ENCODE measurements around the gene CNPY2.

DNA sequence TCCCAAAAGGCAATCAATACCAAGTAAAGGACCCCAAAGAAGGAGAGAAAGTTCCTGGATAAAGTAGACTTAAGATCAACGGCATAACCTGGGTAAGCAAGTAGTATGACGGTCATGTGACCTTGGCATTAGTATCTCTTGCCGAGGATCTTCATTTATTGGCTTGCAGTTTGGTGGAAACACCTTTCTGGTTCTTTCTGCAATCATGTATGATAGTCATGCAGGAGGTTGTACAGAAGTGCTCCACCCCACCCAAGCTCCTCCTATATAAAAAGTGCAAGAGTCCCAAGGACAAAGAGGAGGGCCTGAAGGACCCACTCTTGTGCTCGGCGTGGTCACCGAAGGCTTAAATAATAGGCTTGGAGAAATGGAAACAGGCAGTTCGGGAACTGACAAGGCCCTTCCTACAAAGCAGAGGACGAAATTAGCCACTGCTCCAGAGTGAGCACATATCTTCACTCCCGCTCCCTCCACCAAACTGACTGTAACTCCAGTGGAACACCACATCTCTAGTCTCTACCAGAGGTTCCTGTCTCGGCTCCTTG lies 16.4 kb downstream of the CNPY2 start:
- TF ChIP-seq, protein P1, sequence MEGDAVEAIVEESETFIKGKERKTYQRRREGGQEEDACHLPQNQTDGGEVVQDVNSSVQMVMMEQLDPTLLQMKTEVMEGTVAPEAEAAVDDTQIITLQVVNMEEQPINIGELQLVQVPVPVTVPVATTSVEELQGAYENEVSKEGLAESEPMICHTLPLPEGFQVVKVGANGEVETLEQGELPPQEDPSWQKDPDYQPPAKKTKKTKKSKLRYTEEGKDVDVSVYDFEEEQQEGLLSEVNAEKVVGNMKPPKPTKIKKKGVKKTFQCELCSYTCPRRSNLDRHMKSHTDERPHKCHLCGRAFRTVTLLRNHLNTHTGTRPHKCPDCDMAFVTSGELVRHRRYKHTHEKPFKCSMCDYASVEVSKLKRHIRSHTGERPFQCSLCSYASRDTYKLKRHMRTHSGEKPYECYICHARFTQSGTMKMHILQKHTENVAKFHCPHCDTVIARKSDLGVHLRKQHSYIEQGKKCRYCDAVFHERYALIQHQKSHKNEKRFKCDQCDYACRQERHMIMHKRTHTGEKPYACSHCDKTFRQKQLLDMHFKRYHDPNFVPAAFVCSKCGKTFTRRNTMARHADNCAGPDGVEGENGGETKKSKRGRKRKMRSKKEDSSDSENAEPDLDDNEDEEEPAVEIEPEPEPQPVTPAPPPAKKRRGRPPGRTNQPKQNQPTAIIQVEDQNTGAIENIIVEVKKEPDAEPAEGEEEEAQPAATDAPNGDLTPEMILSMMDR (IDR thresholded peaks at IDR 0.05): no peak
- TF ChIP-seq POLR2A (IDR thresholded peaks at IDR 0.05): no peak

Data from esophagus squamous epithelium (tissue), 4 donors.